Activated gamma-delta T cell (primary cell): ENCODE data around the gene OR11H1.
"Not testable (repeated sequence)": the region's sequence is repeated elsewhere in the genome, so short reads cannot be mapped to it uniquely, and the experiment has no call there.

ENCODE experiments used
- DNase-seq: peaks from one replicate; lab custom pipeline; 2025; lab: John Stamatoyannopoulos, UW
- total RNA-seq, 2 donors: gene quantifications; one replicate each; lab custom pipeline; 2026; lab: John Stamatoyannopoulos, UW

Gene OR11H1
- 0 reads per million in 2 donors for total RNA-seq

- not testable (repeated sequence) for DNase-seq
Measured at GRCh38 chr22:15527892-15528291, at the start of gene OR11H1. TSS of gene OR11H1 (plus strand) at chr22:15528192. CDS start at chr22:15528192, 0 bp downstream.

- DNase-seq = not testable (repeated sequence)
Measured at GRCh38 chr22:15509967-15510366, 18.0 kb upstream of the OR11H1 start.

- DNase-seq = not testable (repeated sequence)
Measured at GRCh38 chr22:15515896-15516295, 12.1 kb upstream of the OR11H1 start.

- not testable (repeated sequence) for DNase-seq
Measured at GRCh38 chr22:15553767-15554166, 25.8 kb downstream of the OR11H1 start.

GRCh38 chr22:15563461-15563860 lies 35.5 kb downstream of the OR11H1 start:
- not testable (repeated sequence) for DNase-seq

GRCh38 chr22:15565063-15565462 lies 37.1 kb downstream of the OR11H1 start:
- not testable (repeated sequence) for DNase-seq
